Body of pancreas (tissue), 4 donors: ENCODE results near the gene WASL.

Experiments used
- CTCF ChIP-seq, 7 experiments: fragments of 450-650 bp in 4 of 7; fragments of 200-600 bp in 3 of 7; sonication (generic) in 3 of 7; IDR thresholded peaks; one replicate each; pipeline ENCODE4 v1.5.1; 2016 to 2019; ENCODE audit warnings: antibody characterized with exemption in 7 of 7
- POLR2A ChIP-seq, 3 donors: fragments of 450-650 bp; IDR thresholded peaks; one replicate each; pipeline ENCODE4 v1.6.1; 2016; ENCODE audit warnings: antibody characterized with exemption in 3 of 3, mild to moderate bottlenecking in 2 of 3

- TF ChIP-seq CTCF (IDR thresholded peaks at IDR 0.05), result no peak
- TF ChIP-seq POLR2A (IDR thresholded peaks at IDR 0.05), result no peak
These were observed 47.8 kb upstream of the WASL start for GRCh38 chr7:123796568-123796967.
